Lower lobe of right lung (tissue), 2 donors: ENCODE results near the gene ZBTB7B. TPM values are rescaled to one million over a fixed set of nuclear protein-coding genes. Genes with fewer than 3 reads are reported as not detected.

Experiments
- ATAC-seq, 2 donors: fragments of 200-7000 bp; cut with Tn5 transposase; one replicate each; pipeline ENCODE4 v1.9.1; 2020 to 2022; ENCODE audit warnings: mild to moderate bottlenecking in 2 of 2, moderate library complexity in 2 of 2
- DNase-seq: peaks from one replicate; pipeline ENCODE4 v3.0.0-alpha.2; 2020
- H3K27ac ChIP-seq: fragments of 200-600 bp; one replicate; pipeline ENCODE4 v1.8.0; 2022
- H3K27me3 ChIP-seq: fragments of 200-600 bp; one replicate; pipeline ENCODE4 v1.8.0; 2022; ENCODE audit warnings: low read depth
- H3K36me3 ChIP-seq: fragments of 200-600 bp; one replicate; pipeline ENCODE4 v1.8.0; 2022; ENCODE audit warnings: mild to moderate bottlenecking
- H3K4me1 ChIP-seq: fragments of 200-600 bp; one replicate; pipeline ENCODE4 v1.8.0; 2022
- H3K4me3 ChIP-seq: fragments of 200-600 bp; one replicate; pipeline ENCODE4 v1.8.0; 2022; ENCODE audit warnings: mild to moderate bottlenecking
- H3K9me3 ChIP-seq: fragments of 200-600 bp; one replicate; pipeline ENCODE4 v1.8.0; 2022
- intact Hi-C: fragments of 100-400 bp; cut with DNase I; formaldehyde crosslinking; loops from one replicate; pipeline ENCODE4 v1.11.0; 2022
- total RNA-seq: library from RNA; stranded (reverse); fragmentation: NEBNext Ultra II Directional; extraction: Animal tissue kit (Norgen Biotek cat#: 25700); gene quantifications from one replicate; pipeline ENCODE4 v1.2.1, GENCODE V29; 2021
- TF ChIP-seq, protein P1 (sequence below): fragments of 200-600 bp; IDR thresholded peaks from one replicate; pipeline ENCODE4 v1.8.0; 2022; ENCODE audit warnings: antibody characterized with exemption, mild to moderate bottlenecking
- donor health status: DM: no; HTN: yes; CAD: no; lungs with severe emphysema.

ZBTB7B gene
- total RNA-seq, 1 donor from 2014 or later: 72.0 TPM

GRCh38 chr1:155007251-155007828 is 4.7 kb downstream of the ZBTB7B start:
- no peaks in the 10 kb centered on the region for H3K36me3 ChIP-seq
- no peaks in the 10 kb centered on the region for H3K9me3 ChIP-seq
- H3K27me3 ChIP-seq: no peaks in the 10 kb centered on the region
- no peak for ATAC-seq
- DNase-seq: no peak
- intact Hi-C loops: no loop called here
- H3K4me1 ChIP-seq: peaks cover 81% of the 10 kb centered on the region
- H3K4me3 ChIP-seq: peak overlapping the region; percentile 49
- peak overlapping the region; percentile 76 for H3K27ac ChIP-seq
- TF ChIP-seq, protein P1, sequence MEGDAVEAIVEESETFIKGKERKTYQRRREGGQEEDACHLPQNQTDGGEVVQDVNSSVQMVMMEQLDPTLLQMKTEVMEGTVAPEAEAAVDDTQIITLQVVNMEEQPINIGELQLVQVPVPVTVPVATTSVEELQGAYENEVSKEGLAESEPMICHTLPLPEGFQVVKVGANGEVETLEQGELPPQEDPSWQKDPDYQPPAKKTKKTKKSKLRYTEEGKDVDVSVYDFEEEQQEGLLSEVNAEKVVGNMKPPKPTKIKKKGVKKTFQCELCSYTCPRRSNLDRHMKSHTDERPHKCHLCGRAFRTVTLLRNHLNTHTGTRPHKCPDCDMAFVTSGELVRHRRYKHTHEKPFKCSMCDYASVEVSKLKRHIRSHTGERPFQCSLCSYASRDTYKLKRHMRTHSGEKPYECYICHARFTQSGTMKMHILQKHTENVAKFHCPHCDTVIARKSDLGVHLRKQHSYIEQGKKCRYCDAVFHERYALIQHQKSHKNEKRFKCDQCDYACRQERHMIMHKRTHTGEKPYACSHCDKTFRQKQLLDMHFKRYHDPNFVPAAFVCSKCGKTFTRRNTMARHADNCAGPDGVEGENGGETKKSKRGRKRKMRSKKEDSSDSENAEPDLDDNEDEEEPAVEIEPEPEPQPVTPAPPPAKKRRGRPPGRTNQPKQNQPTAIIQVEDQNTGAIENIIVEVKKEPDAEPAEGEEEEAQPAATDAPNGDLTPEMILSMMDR: no peak

- peaks cover 4% of the 10 kb centered on the region for H3K36me3 ChIP-seq
- no peaks in the 10 kb centered on the region for H3K9me3 ChIP-seq
- DNase-seq: no peak
- H3K4me3 ChIP-seq: peak overlapping the region; percentile 49
- intact Hi-C loops: no loop called here
- ATAC-seq: peak; percentile 5 to 20
- peaks cover 91% of the 10 kb centered on the region for H3K4me1 ChIP-seq
- H3K27me3 ChIP-seq: no peaks in the 10 kb centered on the region
- TF ChIP-seq, protein P1: no peak
- peak overlapping the region; percentile 76 for H3K27ac ChIP-seq
These were observed 5.7 kb downstream of the ZBTB7B start for GRCh38 chr1:155008015-155008941.

GRCh38 chr1:155009221-155009711 is 6.7 kb downstream of the ZBTB7B start:
- Histone ChIP-seq H3K4me3 (peak overlapping the region; percentile 49), H3K27ac (peak overlapping the region; percentile 76), H3K4me1 (peaks cover 97% of the 10 kb centered on the region), H3K9me3 (no peaks in the 10 kb centered on the region), H3K36me3 (peaks cover 9% of the 10 kb centered on the region), H3K27me3 (no peaks in the 10 kb centered on the region)
- DNase-seq: no peak
- TF ChIP-seq, protein P1: no peak
- intact Hi-C loops: no loop called here
- no peak for ATAC-seq

DNA sequence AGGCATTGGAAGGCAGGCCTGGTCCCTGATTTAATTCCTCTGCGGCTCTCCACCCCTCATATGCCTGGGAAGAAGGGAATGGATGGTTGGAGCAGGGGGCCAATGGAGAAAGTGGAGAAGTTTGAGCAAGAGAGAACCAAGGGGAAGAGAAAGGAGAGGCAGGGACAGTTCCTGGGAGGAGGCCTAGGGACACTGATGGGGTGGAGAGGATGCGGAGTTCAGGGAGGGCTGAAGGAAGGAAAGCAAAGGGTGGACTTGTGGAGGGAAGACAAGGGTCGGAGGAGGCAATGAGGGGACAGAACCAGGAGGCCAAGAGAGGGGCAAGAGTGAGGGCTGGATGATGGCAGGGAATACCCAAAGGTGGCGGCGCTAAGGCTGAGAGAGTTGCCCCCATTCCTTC is 7.1 kb downstream of the ZBTB7B start:
- intact Hi-C loops: no loop called here
- TF ChIP-seq, protein P1: no peak
- H3K27ac ChIP-seq: peak overlapping the region; percentile 76

DNA sequence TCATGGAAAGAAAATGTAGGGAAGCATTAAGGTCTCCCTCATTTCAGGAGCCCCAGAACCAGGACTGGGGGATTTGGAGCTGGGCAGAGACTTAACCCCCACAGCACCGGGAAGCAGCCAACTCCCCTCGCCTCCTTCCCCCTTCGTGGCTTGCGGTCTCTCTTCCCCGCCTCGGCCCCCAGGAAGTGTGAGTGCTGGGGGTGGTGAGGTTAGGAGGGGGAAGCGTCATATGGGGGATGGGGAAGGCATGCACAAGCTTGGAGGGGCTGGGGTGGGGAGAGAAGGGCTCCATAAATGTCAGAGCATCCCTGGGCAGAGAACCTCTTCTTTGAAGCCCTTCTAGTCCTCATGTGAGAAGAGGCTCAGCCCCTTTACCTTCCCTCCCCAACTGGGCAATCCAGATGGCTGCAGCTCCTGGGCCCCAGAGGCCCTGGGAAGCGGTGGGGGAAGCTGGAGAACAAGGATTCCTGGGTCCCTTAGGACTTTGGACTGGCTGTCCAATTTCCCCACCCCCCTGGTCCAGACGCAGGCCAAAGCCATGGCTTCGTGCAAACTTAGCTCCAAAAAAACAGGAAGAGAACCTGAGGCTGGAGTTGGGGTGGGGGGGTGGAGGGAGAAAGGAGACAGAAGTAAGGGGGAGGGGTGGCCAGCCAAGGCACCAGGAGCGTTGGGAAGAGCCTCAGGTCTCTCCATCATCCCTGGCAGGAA is 7.8 kb downstream of the ZBTB7B start:
- intact Hi-C loops: no loop called here
- Histone ChIP-seq H3K27me3 (no peaks in the 10 kb centered on the region), H3K36me3 (peaks cover 20% of the 10 kb centered on the region), H3K4me3 (peak overlapping the region; percentile 49), H3K27ac (peak overlapping the region; percentile 76), H3K9me3 (no peaks in the 10 kb centered on the region), H3K4me1 (peaks cover 89% of the 10 kb centered on the region)
- ATAC-seq (no peak), DNase-seq (no peak)
- TF ChIP-seq, protein P1: no peak

More for the DNA sequence above, 7.1 kb downstream of the ZBTB7B start:
- DNase-seq (no peak), ATAC-seq (no peak)
- Histone ChIP-seq H3K4me3 (peak overlapping the region; percentile 49), H3K4me1 (peaks cover 93% of the 10 kb centered on the region), H3K27me3 (no peaks in the 10 kb centered on the region), H3K9me3 (no peaks in the 10 kb centered on the region), H3K36me3 (peaks cover 13% of the 10 kb centered on the region)
